Body of pancreas (tissue), 4 donors: ENCODE results near the gene PGA5. TPM values are rescaled to one million over a fixed set of nuclear protein-coding genes. Genes with fewer than 3 reads are reported as not detected.

Experiments
- ATAC-seq: fragments of 150-250 bp; one replicate; pipeline ENCODE4 v1.9.1; 2016
- DNase-seq, 4 donors: peaks; one replicate each; pipeline ENCODE4 v3.0.0-alpha.2; 2019
- H3K27ac ChIP-seq, 4 donors: fragments of 200-600 bp; sonication (generic); 1 replicate in 3 of 4; 2 replicates in 1 of 4; pipeline versions ENCODE4 v1.5.1 to v1.6.1; 2016 to 2019; ENCODE audit warnings: mild to moderate bottlenecking in 1 of 4, mixed read lengths in 1 of 4, moderate library complexity in 1 of 4
- H3K27me3 ChIP-seq, 2 donors: fragments of 200-600 bp; sonication (generic); one replicate each; pipeline ENCODE4 v1.6.0; 2016; ENCODE audit warnings: mild to moderate bottlenecking in 1 of 2
- H3K36me3 ChIP-seq, 2 donors: fragments of 200-600 bp; sonication (generic); replicated peaks in 1 of 2; 2 replicates each; pipeline ENCODE4 v1.5.1; 2016; ENCODE audit warnings: low read depth in 2 of 2; ENCODE audit not compliant: insufficient read depth in 1 of 2
- H3K4me1 ChIP-seq: fragments of 200-600 bp; sonication (generic); one replicate; pipeline ENCODE4 v1.6.0; 2016
- H3K4me3 ChIP-seq, 2 donors: fragments of 200-600 bp; sonication (generic); 1 replicate in 1 of 2; 2 replicates in 1 of 2; pipeline ENCODE4 v1.5.1; 2016 to 2019
- H3K9me3 ChIP-seq, 3 donors: fragments of 200-600 bp; sonication (generic); 1 replicate in 2 of 3; 2 replicates in 1 of 3; pipeline ENCODE4 v1.5.1; 2016
- CTCF ChIP-seq, 7 experiments: fragments of 450-650 bp in 4 of 7; fragments of 200-600 bp in 3 of 7; sonication (generic) in 3 of 7; IDR thresholded peaks; one replicate each; pipeline ENCODE4 v1.5.1; 2016 to 2019; ENCODE audit warnings: antibody characterized with exemption in 7 of 7
- POLR2A ChIP-seq, 3 donors: fragments of 450-650 bp; IDR thresholded peaks; one replicate each; pipeline ENCODE4 v1.6.1; 2016; ENCODE audit warnings: antibody characterized with exemption in 3 of 3, mild to moderate bottlenecking in 2 of 3
- WGBS, 2 donors: methylation state at CpG; one replicate each; pipeline ENCODE4 v1.1.5; 2017; 5-methylcytosine and 5-hydroxymethylcytosine counted together
- intact Hi-C: fragments of 100-400 bp; cut with DNase I; formaldehyde crosslinking; loops from one replicate; pipeline ENCODE4 v1.15.1; 2023
- total RNA-seq, 2 donors: library from RNA; depleted of rRNA; stranded (reverse); fragments of >200 nt; gene quantifications; one replicate each; pipeline ENCODE4 v1.1.0, GENCODE V29; 2016

Gene PGA5
- total RNA-seq, 2 donors from 2014 or later, result 10.9 TPM; not detected in 1

GRCh38 chr11:61274084-61274483 is 33.1 kb downstream of the PGA5 start:
- Histone ChIP-seq H3K27ac (no peak overlapping the region), H3K9me3 (no peaks in the 10 kb centered on the region), H3K4me1 (no peaks in the 10 kb centered on the region), H3K27me3 (no peaks in the 10 kb centered on the region), H3K4me3 (no peak overlapping the region), H3K36me3 (no peaks in the 10 kb centered on the region)
- TF ChIP-seq CTCF (IDR thresholded peaks at IDR 0.05) (no peak), POLR2A (IDR thresholded peaks at IDR 0.05) (no peak)
- WGBS, 2 donors, result 77 to 79% methylated on average over 2 to 4 of the region's 4 CpGs
- ATAC-seq (no peak), DNase-seq (no peak)
- intact Hi-C loops, result no loop called here

- Histone ChIP-seq H3K36me3 (no peaks in the 10 kb centered on the region), H3K9me3 (no peaks in the 10 kb centered on the region), H3K27me3 (no peaks in the 10 kb centered on the region), H3K4me3 (no peak overlapping the region), H3K4me1 (no peaks in the 10 kb centered on the region), H3K27ac (no peak overlapping the region)
- TF ChIP-seq POLR2A (IDR thresholded peaks at IDR 0.05), result no peak
- no peak for TF ChIP-seq CTCF (IDR thresholded peaks at IDR 0.05)
- 69 to 84% methylated on average over 4 of the region's 4 CpGs for WGBS, 2 donors
- ATAC-seq (no peak), DNase-seq (no peak)
- intact Hi-C loops, result no loop called here
These were observed 34.2 kb downstream of the PGA5 start for GRCh38 chr11:61275191-61275590.

DNA sequence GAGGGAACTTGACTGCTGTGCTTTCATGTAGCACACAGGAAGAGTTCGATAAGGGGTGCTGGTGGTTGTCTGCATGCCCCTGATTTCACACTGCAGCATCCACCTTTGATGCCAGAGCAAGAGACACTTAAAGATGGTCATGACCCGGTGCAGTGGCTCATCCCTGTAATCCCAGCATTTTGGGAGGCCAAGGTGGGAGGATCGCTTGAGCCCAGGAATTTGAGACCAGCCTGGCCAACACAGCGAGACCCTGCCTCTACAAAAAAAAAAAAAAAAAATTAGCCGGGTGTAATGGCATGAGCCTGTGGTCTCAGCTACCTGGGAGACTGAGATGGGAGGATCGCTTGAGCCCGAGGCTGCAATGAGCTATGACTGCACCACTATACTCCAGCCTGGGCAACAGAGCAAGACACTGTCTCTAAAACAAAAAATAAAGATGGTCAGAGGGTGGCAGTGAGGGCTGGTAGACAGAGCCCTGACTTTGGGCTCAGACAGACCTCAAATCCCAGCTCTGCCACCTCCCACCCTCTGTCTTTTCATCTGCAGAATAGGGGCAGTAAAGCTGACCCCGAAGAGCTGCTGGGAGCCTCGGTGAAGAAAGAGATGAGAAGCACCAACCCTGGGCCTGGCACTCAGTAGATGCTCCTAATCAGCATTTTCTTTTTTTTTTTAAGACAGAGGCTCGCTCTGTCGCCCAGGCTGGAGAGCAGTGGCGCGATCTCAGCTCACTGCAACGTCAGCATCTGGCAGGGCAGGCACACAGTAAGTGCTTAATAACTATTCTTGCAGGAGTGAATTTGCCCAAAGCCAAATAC is 36.4 kb downstream of the PGA5 start:
- TF ChIP-seq CTCF (IDR thresholded peaks at IDR 0.05), result no peak
- no peak for TF ChIP-seq POLR2A (IDR thresholded peaks at IDR 0.05)
- DNase-seq, result no peak
- ATAC-seq, result no peak
- no peaks in the 10 kb centered on the region for H3K27me3 ChIP-seq
- H3K4me1 ChIP-seq, result no peaks in the 10 kb centered on the region
- no peaks in the 10 kb centered on the region for H3K9me3 ChIP-seq
- no peaks in the 10 kb centered on the region for H3K36me3 ChIP-seq
- intact Hi-C loops, result no loop called here
- H3K27ac ChIP-seq, result no peak overlapping the region
- WGBS, 2 donors, result 79 to 84% methylated on average over 10 to 14 of the region's 14 CpGs
- no peak overlapping the region for H3K4me3 ChIP-seq

DNA sequence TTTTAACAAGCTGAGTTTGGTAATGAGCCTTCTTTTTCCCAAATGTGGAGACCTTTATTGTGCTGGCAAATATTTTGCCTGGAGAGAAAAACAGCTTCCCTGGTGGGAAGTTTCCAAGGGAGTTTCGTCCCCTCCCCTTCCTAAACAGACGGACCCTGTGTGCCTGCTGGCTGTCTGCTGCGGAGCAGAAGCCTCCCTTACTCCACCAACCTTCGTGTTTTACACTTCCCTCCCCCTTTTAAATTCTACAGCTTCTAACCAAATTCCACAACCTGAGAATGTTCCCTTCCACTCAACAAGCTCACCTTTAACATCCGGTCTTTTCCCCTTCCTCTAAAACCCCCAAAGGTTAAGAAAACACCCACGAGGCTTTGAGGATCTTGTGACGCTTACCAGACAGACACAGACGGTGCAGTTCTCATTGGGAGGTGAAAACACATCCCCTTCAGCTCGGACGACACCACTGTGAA is 37.1 kb downstream of the PGA5 start:
- WGBS, 2 donors, result 51 to 63% methylated on average over 10 of the region's 10 CpGs
- no peaks in the 10 kb centered on the region for H3K27me3 ChIP-seq
- no peak overlapping the region for H3K27ac ChIP-seq
- H3K36me3 ChIP-seq, result no peaks in the 10 kb centered on the region
- ATAC-seq, result no peak
- H3K9me3 ChIP-seq, result no peaks in the 10 kb centered on the region
- TF ChIP-seq CTCF (IDR thresholded peaks at IDR 0.05) (no peak), POLR2A (IDR thresholded peaks at IDR 0.05) (no peak)
- intact Hi-C loops, result no loop called here
- no peak overlapping the region for H3K4me3 ChIP-seq
- no peak for DNase-seq
- no peaks in the 10 kb centered on the region for H3K4me1 ChIP-seq
